Measurements from ENCODE around the gene VTA1. TPM values are rescaled to one million over a fixed set of nuclear protein-coding genes. Genes with fewer than 3 reads are reported as not detected.

VTA1 gene
- total and polyA plus RNA-seq, 2 of the 13 experiments (the other 11 are each of a cell fraction or from before 2014, with no cell fraction given) = 70.7 to 89.1 TPM

- TF ChIP-seq CBX5 (CRISPR knock-in tag; IDR thresholded peaks at IDR 0.05; ENCODE audit: borderline replicate concordance) = peak; percentile 99
- TF ChIP-seq PRDM10 (CRISPR knock-in tag; IDR thresholded peaks at IDR 0.05; ENCODE audit: low read depth) = peak; percentile 84; the same call in 1 of the 2 replicates
- peak; percentile 95 for TF ChIP-seq ZSCAN29 (CRISPR knock-in tag; conservative IDR thresholded peaks at IDR 0.05)
- TF ChIP-seq ZNF331 (CRISPR knock-in tag; IDR thresholded peaks at IDR 0.05) = peak; percentile 97
- TF ChIP-seq KLF9 (CRISPR knock-in tag; IDR thresholded peaks at IDR 0.05; ENCODE audit: low read depth) = peak; percentile 92
- TF ChIP-seq ZBTB2 (CRISPR knock-in tag; IDR thresholded peaks at IDR 0.05; ENCODE audit: low read depth) = no peak
- TF ChIP-seq ZNF605 (CRISPR knock-in tag; IDR thresholded peaks at IDR 0.05) = peak; percentile 97
- TF ChIP-seq CREBL2 (CRISPR knock-in tag; IDR thresholded peaks at IDR 0.05; ENCODE audit: borderline replicate concordance) = peak; percentile 61; the same call in 1 of the 2 replicates
- TF ChIP-seq NRL (CRISPR knock-in tag; IDR thresholded peaks at IDR 0.05; ENCODE audit: borderline replicate concordance) = peak; percentile 96
- 0 out of 2 replicates have a peak, but pooled peaks have one; percentile 45 for TF ChIP-seq KLF15 (CRISPR knock-in tag; IDR thresholded peaks at IDR 0.05; ENCODE audit: borderline replicate concordance)
- TF ChIP-seq ZNF24 (IDR thresholded peaks at IDR 0.05) = 0 out of 2 replicates have a peak, but pooled peaks have one; percentile 46
- TF ChIP-seq ATF1 (CRISPR knock-in tag; IDR thresholded peaks at IDR 0.05) = peak; percentile 90
- TF ChIP-seq ZNF816 (CRISPR knock-in tag; IDR thresholded peaks at IDR 0.05; ENCODE audit: borderline replicate concordance) = peak; percentile 86; the same call in 1 of the 2 replicates
- TF ChIP-seq MBNL3 (CRISPR knock-in tag; conservative IDR thresholded peaks at IDR 0.05) = no peak
- peak; percentile 79; the same call in 1 of the 2 replicates for TF ChIP-seq TRAFD1 (CRISPR knock-in tag; IDR thresholded peaks at IDR 0.05; ENCODE audit: borderline replicate concordance)
- TF ChIP-seq STAT5B (CRISPR knock-in tag; IDR thresholded peaks at IDR 0.05) = no peak
- TF ChIP-seq ZNF501 (CRISPR knock-in tag; IDR thresholded peaks at IDR 0.05) = peak; percentile 100
- TF ChIP-seq CBFB (CRISPR knock-in tag; IDR thresholded peaks at IDR 0.05) = peak; percentile 98
- TF ChIP-seq ZNF770 (CRISPR knock-in tag; IDR thresholded peaks at IDR 0.05) = peak; percentile 68
Measured at GRCh38 chr6:142146828-142147662, at the start of gene VTA1, which contains the start of gene NMBR (continued).

Data from HepG2 (cell line).